Stomach (tissue), 4 donors: ENCODE data around the gene MTHFSD.

Source experiments
- CTCF ChIP-seq, 7 experiments: fragments of 450-650 bp in 4 of 7; fragments of 200-600 bp in 3 of 7; sonication (generic) in 3 of 7; IDR thresholded peaks; one replicate each; pipeline ENCODE4 v1.5.1; 2016 to 2019; ENCODE audit warnings: antibody characterized with exemption in 7 of 7, control low read depth in 2 of 7, mild to moderate bottlenecking in 1 of 7
- POLR2A ChIP-seq, 4 donors: fragments of 450-650 bp; IDR thresholded peaks; one replicate each; pipeline ENCODE4 v1.6.1; 2016; ENCODE audit warnings: antibody characterized with exemption in 4 of 4, control low read depth in 2 of 4, mild to moderate bottlenecking in 1 of 4, moderate library complexity in 1 of 4

GRCh38 chr16:86584071-86584685 is 29.1 kb upstream of the MTHFSD start:
- no peak for TF ChIP-seq POLR2A (IDR thresholded peaks at IDR 0.05)
- TF ChIP-seq CTCF (IDR thresholded peaks at IDR 0.05): no peak
